ENCODE measurements around the gene FGF2. TPM values are rescaled to one million over a fixed set of nuclear protein-coding genes. Genes with fewer than 3 reads are reported as not detected.

The FGF2 gene
- total and polyA plus RNA-seq, 4 donors, result 0.52 to 1.4 (median 0.98) TPM

- Histone ChIP-seq H3K4me3 (ENCODE audit: low read depth in 1 of 3, low read length in 3 of 3) (peak overlapping the region in 1 of 3 donors; percentile 34), H3K9ac (ENCODE audit: low read depth in 1 of 2, low read length in 2 of 2) (peak overlapping the region in 1 of 2 donors; percentile 27), H3K36me3 (ENCODE audit: control insufficient read depth in 4 of 4, insufficient read depth in 3 of 4, low read depth in 1 of 4, low read length in 3 of 4) (no peaks in the 10 kb centered on the region), H3K27me3 (ENCODE audit: control insufficient read depth in 4 of 4, insufficient read depth in 4 of 4, low read length in 3 of 4) (no peaks in the 10 kb centered on the region), H3K9me3 (ENCODE audit: control insufficient read depth in 4 of 4, low read length in 3 of 4) (no peaks in the 10 kb centered on the region), H3K4me1 (ENCODE audit: control insufficient read depth in 4 of 4, insufficient read depth in 4 of 4, low read length in 3 of 4) (peaks cover 0 to 19% (median 2%) of the 10 kb centered on the region in 4 donors), H3K27ac (ENCODE audit: low read depth in 1 of 2, low read length in 2 of 2) (peak overlapping the region in 1 of 2 donors; percentile 31)
- no peak for DNase-seq (ENCODE audit: low spot score)
- TF ChIP-seq FOXA1 (IDR thresholded peaks at IDR 0.05), result no peak
- TF ChIP-seq HNF4G (IDR thresholded peaks at IDR 0.05), result no peak
- no peak for TF ChIP-seq ATF3 (IDR thresholded peaks at IDR 0.05)
- TF ChIP-seq FOXA2 (IDR thresholded peaks at IDR 0.05), result no peak
- TF ChIP-seq YY1 (IDR thresholded peaks at IDR 0.05), result peak; percentile 21
- TF ChIP-seq RAD21 (IDR thresholded peaks at IDR 0.05), result no peak
- TF ChIP-seq ZBTB33 (IDR thresholded peaks at IDR 0.05), result no peak
- TF ChIP-seq RXRA (IDR thresholded peaks at IDR 0.05), result no peak
- TF ChIP-seq JUND (IDR thresholded peaks at IDR 0.05), result no peak
- WGBS, result 54% methylated on average over 10 of the region's 10 CpGs
Measured at GRCh38 chr4:122854447-122855352, 28.1 kb downstream of the FGF2 start.

- TF ChIP-seq FOXA2 (IDR thresholded peaks at IDR 0.05), result no peak
- Histone ChIP-seq H3K27ac (ENCODE audit: low read depth in 1 of 2, low read length in 2 of 2) (no peak overlapping the region), H3K9me3 (ENCODE audit: control insufficient read depth in 4 of 4, low read length in 3 of 4) (no peaks in the 10 kb centered on the region), H3K4me3 (ENCODE audit: low read depth in 1 of 3, low read length in 3 of 3) (no peak overlapping the region), H3K4me1 (ENCODE audit: control insufficient read depth in 4 of 4, insufficient read depth in 4 of 4, low read length in 3 of 4) (peaks cover 0 to 19% (median 2%) of the 10 kb centered on the region in 4 donors), H3K9ac (ENCODE audit: low read depth in 1 of 2, low read length in 2 of 2) (no peak overlapping the region), H3K36me3 (ENCODE audit: control insufficient read depth in 4 of 4, insufficient read depth in 3 of 4, low read depth in 1 of 4, low read length in 3 of 4) (no peaks in the 10 kb centered on the region), H3K27me3 (ENCODE audit: control insufficient read depth in 4 of 4, insufficient read depth in 4 of 4, low read length in 3 of 4) (no peaks in the 10 kb centered on the region)
- DNase-seq (ENCODE audit: low spot score), result no peak
- WGBS, result 70% methylated on average over 2 of the region's 2 CpGs
Measured at GRCh38 chr4:122855353-122855890, 28.8 kb downstream of the FGF2 start.

GRCh38 chr4:122857160-122857559, 30.5 kb downstream of the FGF2 start:
- peaks cover 0 to 19% (median 2%) of the 10 kb centered on the region in 4 donors for H3K4me1 ChIP-seq (ENCODE audit: control insufficient read depth in 4 of 4, insufficient read depth in 4 of 4, low read length in 3 of 4)
- no peak overlapping the region for H3K9ac ChIP-seq (ENCODE audit: low read depth in 1 of 2, low read length in 2 of 2)
- DNase-seq (ENCODE audit: low spot score), result no peak
- H3K4me3 ChIP-seq (ENCODE audit: low read depth in 1 of 3, low read length in 3 of 3), result no peak overlapping the region
- no peaks in the 10 kb centered on the region for H3K36me3 ChIP-seq (ENCODE audit: control insufficient read depth in 4 of 4, insufficient read depth in 3 of 4, low read depth in 1 of 4, low read length in 3 of 4)
- no peak overlapping the region for H3K27ac ChIP-seq (ENCODE audit: low read depth in 1 of 2, low read length in 2 of 2)
- WGBS, result 65% methylated on average over 2 of the region's 2 CpGs
- no peak for TF ChIP-seq GABPA (IDR thresholded peaks at IDR 0.05 in 1 of 2, conservative IDR thresholded peaks at IDR 0.05 in 1 of 2)
- TF ChIP-seq ZBTB33 (IDR thresholded peaks at IDR 0.05), result no peak
- no peak for TF ChIP-seq SP1 (IDR thresholded peaks at IDR 0.05)
- no peak for TF ChIP-seq HNF4G (IDR thresholded peaks at IDR 0.05)
- TF ChIP-seq HNF4A (conservative IDR thresholded peaks at IDR 0.05), result peak; percentile 62 to 65
- no peak for TF ChIP-seq RXRA (IDR thresholded peaks at IDR 0.05)
- TF ChIP-seq EGR1 (IDR thresholded peaks at IDR 0.05; ENCODE audit: low read depth in 2 of 2), result no peak
- H3K9me3 ChIP-seq (ENCODE audit: control insufficient read depth in 4 of 4, low read length in 3 of 4), result no peaks in the 10 kb centered on the region
- no peaks in the 10 kb centered on the region for H3K27me3 ChIP-seq (ENCODE audit: control insufficient read depth in 4 of 4, insufficient read depth in 4 of 4, low read length in 3 of 4)

Data from liver (tissue), 9 donors.